ENCODE results near the gene CRYBA4.

- TF ChIP-seq, protein P1, sequence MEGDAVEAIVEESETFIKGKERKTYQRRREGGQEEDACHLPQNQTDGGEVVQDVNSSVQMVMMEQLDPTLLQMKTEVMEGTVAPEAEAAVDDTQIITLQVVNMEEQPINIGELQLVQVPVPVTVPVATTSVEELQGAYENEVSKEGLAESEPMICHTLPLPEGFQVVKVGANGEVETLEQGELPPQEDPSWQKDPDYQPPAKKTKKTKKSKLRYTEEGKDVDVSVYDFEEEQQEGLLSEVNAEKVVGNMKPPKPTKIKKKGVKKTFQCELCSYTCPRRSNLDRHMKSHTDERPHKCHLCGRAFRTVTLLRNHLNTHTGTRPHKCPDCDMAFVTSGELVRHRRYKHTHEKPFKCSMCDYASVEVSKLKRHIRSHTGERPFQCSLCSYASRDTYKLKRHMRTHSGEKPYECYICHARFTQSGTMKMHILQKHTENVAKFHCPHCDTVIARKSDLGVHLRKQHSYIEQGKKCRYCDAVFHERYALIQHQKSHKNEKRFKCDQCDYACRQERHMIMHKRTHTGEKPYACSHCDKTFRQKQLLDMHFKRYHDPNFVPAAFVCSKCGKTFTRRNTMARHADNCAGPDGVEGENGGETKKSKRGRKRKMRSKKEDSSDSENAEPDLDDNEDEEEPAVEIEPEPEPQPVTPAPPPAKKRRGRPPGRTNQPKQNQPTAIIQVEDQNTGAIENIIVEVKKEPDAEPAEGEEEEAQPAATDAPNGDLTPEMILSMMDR (conservative IDR thresholded peaks at IDR 0.05; ENCODE audit: low read depth, low read length): no peak
- no peak for TF ChIP-seq EZH2 (IDR thresholded peaks at IDR 0.05; ENCODE audit: borderline replicate concordance, low read depth, low read length, poor library complexity, severe bottlenecking)
Observed at GRCh38 chr22:26650722-26651421, 29.1 kb downstream of the CRYBA4 start.
